Measurements from ENCODE around the gene BMAL1.

Gene BMAL1

DNA sequence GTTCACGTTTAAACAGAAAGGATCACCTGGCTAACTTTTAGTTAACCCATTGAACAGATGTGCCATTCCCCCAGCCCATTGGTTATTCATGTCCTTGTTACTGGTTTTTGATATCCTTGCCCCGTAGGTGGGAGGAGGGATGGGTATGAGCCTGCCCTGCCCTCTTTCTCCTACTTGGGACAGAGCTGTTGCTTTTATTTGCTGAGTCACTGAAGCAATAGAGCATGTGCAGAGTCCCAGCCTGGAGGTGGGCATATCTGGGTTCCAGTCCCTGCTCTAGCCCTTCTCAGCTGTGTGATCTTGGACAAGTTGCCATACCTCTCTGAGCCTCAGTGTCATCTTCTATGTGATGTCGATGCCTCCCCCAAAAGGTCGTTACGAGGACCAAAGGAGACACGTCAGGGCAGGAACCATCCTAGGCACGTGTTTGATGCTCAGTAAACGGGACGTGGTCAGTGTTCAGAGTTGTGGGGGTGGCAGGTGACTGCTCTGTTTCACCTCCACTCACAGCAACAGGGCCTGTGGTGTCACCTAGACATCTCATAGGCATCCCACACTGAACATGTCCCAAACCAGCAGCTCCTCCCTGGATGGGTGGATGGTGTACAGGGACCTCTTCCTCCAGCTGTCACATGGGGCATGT is 61.0 kb downstream of the BMAL1 start:
- Histone ChIP-seq H3K4me2 (ENCODE audit: low read length) (peak overlapping the region; percentile 78), H3K4me3 (ENCODE audit: low read length) (peak overlapping the region; percentile 63), H3K4me1 (ENCODE audit: control insufficient read depth, insufficient read depth, low read length) (peaks cover 61% of the 10 kb centered on the region)

GRCh38 chr11:13339195-13340153 is 61.9 kb downstream of the BMAL1 start:
- Histone ChIP-seq H3K27me3 (ENCODE audit: control insufficient read depth, insufficient read depth, low read length) (no peaks in the 10 kb centered on the region), H3K36me3 (ENCODE audit: insufficient read depth, low read length) (no peaks in the 10 kb centered on the region), H3K4me2 (ENCODE audit: low read length) (peak overlapping the region; percentile 78), H3K4me3 (ENCODE audit: low read length) (peak overlapping the region; percentile 63), H3K9me3 (replicated peaks; ENCODE audit: low read length) (no peaks in the 10 kb centered on the region), H3K9ac (ENCODE audit: low read depth, low read length) (peak overlapping the region; percentile 42), H3K4me1 (ENCODE audit: control insufficient read depth, insufficient read depth, low read length) (peaks cover 52% of the 10 kb centered on the region)

More for the DNA sequence above, 61.0 kb downstream of the BMAL1 start:
- Histone ChIP-seq H3K9me3 (replicated peaks; ENCODE audit: low read length) (no peaks in the 10 kb centered on the region), H3K9ac (ENCODE audit: low read depth, low read length) (peak overlapping the region; percentile 75), H3K27me3 (ENCODE audit: control insufficient read depth, insufficient read depth, low read length) (no peaks in the 10 kb centered on the region), H3K36me3 (ENCODE audit: insufficient read depth, low read length) (no peaks in the 10 kb centered on the region)

DNA sequence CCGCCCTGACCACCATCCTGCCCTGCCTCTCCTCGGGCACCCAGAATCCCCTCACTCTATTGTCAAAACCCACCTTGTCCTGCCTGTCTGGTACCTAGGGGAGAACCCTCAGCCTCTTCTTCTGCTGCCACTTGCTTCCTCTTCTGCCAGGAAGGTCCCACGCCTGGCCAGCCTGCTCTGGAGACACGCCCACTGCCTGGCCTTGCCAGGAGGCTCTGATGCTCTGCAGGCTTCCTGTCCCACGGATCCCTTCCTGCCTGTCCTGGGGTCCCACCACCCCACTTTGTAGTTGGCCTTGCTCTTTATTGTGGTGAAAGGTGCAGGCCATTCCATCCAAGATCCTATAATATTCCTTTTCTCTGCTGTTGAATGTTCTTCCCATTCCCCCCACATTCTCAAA is 63.4 kb downstream of the BMAL1 start:
- H3K36me3 ChIP-seq (ENCODE audit: insufficient read depth, low read length), result no peaks in the 10 kb centered on the region
- no peak overlapping the region for H3K9ac ChIP-seq (ENCODE audit: low read depth, low read length)
- no peaks in the 10 kb centered on the region for H3K9me3 ChIP-seq (replicated peaks; ENCODE audit: low read length)

DNA sequence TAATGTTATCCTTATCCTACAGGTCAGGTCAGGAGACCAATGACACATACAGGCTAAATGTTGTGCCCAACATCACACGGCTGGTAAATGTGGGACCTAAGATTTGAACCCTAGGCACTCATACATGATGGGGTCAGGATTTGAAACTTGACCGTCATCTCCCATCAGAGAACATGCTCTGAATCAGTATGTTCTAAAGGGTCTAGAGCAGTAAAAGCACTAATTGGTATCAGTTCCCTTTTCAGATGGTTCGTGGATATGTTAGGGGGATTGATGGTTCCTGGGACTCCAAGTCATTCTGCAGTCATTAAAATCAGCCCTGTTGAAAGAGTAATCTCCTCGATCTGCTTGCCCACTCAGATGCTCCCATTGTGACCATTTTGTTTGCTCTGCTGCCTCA is 65.5 kb downstream of the BMAL1 start:
- Histone ChIP-seq H3K36me3 (ENCODE audit: insufficient read depth, low read length) (no peaks in the 10 kb centered on the region), H3K4me2 (ENCODE audit: low read length) (no peak overlapping the region), H3K9ac (ENCODE audit: low read depth, low read length) (no peak overlapping the region), H3K4me1 (ENCODE audit: control insufficient read depth, insufficient read depth, low read length) (peaks cover 20% of the 10 kb centered on the region), H3K9me3 (replicated peaks; ENCODE audit: low read length) (no peaks in the 10 kb centered on the region), H3K4me3 (ENCODE audit: low read length) (no peak overlapping the region), H3K27me3 (ENCODE audit: control insufficient read depth, insufficient read depth, low read length) (no peaks in the 10 kb centered on the region)

More for the DNA sequence above, 63.4 kb downstream of the BMAL1 start:
- Histone ChIP-seq H3K4me2 (ENCODE audit: low read length) (no peak overlapping the region), H3K4me1 (ENCODE audit: control insufficient read depth, insufficient read depth, low read length) (peaks cover 36% of the 10 kb centered on the region), H3K27me3 (ENCODE audit: control insufficient read depth, insufficient read depth, low read length) (no peaks in the 10 kb centered on the region), H3K4me3 (ENCODE audit: low read length) (no peak overlapping the region)

GRCh38 chr11:13343931-13344717 is 66.5 kb downstream of the BMAL1 start:
- Histone ChIP-seq H3K4me1 (ENCODE audit: control insufficient read depth, insufficient read depth, low read length) (peaks cover 9% of the 10 kb centered on the region), H3K4me3 (ENCODE audit: low read length) (no peak overlapping the region), H3K36me3 (ENCODE audit: insufficient read depth, low read length) (no peaks in the 10 kb centered on the region)

GRCh38 chr11:13344818-13345217 is 67.2 kb downstream of the BMAL1 start:
- Histone ChIP-seq H3K27me3 (ENCODE audit: control insufficient read depth, insufficient read depth, low read length) (no peaks in the 10 kb centered on the region), H3K9ac (ENCODE audit: low read depth, low read length) (no peak overlapping the region), H3K36me3 (ENCODE audit: insufficient read depth, low read length) (no peaks in the 10 kb centered on the region)

More at GRCh38 chr11:13343931-13344717, 66.5 kb downstream of the BMAL1 start:
- H3K9ac ChIP-seq (ENCODE audit: low read depth, low read length), result no peak overlapping the region
- no peaks in the 10 kb centered on the region for H3K9me3 ChIP-seq (replicated peaks; ENCODE audit: low read length)
- H3K27me3 ChIP-seq (ENCODE audit: control insufficient read depth, insufficient read depth, low read length), result no peaks in the 10 kb centered on the region
- no peak overlapping the region for H3K4me2 ChIP-seq (ENCODE audit: low read length)

GRCh38 chr11:13346470-13346869 is 68.9 kb downstream of the BMAL1 start:
- Histone ChIP-seq H3K4me3 (ENCODE audit: low read length) (no peak overlapping the region), H3K9ac (ENCODE audit: low read depth, low read length) (no peak overlapping the region), H3K27me3 (ENCODE audit: control insufficient read depth, insufficient read depth, low read length) (no peaks in the 10 kb centered on the region), H3K36me3 (ENCODE audit: insufficient read depth, low read length) (peaks cover 5% of the 10 kb centered on the region), H3K4me2 (ENCODE audit: low read length) (no peak overlapping the region), H3K9me3 (replicated peaks; ENCODE audit: low read length) (no peaks in the 10 kb centered on the region), H3K4me1 (ENCODE audit: control insufficient read depth, insufficient read depth, low read length) (no peaks in the 10 kb centered on the region)

More at GRCh38 chr11:13344818-13345217, 67.2 kb downstream of the BMAL1 start:
- no peaks in the 10 kb centered on the region for H3K9me3 ChIP-seq (replicated peaks; ENCODE audit: low read length)
- peaks cover 2% of the 10 kb centered on the region for H3K4me1 ChIP-seq (ENCODE audit: control insufficient read depth, insufficient read depth, low read length)
- no peak overlapping the region for H3K4me2 ChIP-seq (ENCODE audit: low read length)
- no peak overlapping the region for H3K4me3 ChIP-seq (ENCODE audit: low read length)

DNA sequence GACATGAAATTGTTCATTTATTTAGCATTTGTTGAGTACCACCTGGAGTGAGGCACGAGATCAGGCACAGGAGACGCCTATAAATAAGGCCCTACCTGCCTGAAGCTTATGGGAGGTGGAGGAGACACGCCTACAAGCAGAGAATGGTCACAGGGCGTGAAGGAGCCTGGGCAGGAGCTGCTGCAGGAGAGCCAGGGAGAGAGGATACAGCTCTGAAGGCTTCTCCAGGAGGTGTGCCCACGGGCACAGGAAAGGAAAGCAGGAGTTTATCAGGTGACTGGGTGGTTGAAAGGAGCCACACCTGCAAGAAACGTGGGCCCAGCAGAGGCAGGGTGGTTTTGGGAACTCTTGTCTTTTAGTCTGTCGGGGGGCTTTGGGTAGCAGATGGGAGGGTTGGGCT is 70.3 kb downstream of the BMAL1 start:
- Histone ChIP-seq H3K9me3 (replicated peaks; ENCODE audit: low read length) (no peaks in the 10 kb centered on the region), H3K4me1 (ENCODE audit: control insufficient read depth, insufficient read depth, low read length) (no peaks in the 10 kb centered on the region), H3K36me3 (ENCODE audit: insufficient read depth, low read length) (peaks cover 5% of the 10 kb centered on the region), H3K27me3 (ENCODE audit: control insufficient read depth, insufficient read depth, low read length) (no peaks in the 10 kb centered on the region), H3K9ac (ENCODE audit: low read depth, low read length) (no peak overlapping the region), H3K4me3 (ENCODE audit: low read length) (no peak overlapping the region), H3K4me2 (ENCODE audit: low read length) (no peak overlapping the region)

DNA sequence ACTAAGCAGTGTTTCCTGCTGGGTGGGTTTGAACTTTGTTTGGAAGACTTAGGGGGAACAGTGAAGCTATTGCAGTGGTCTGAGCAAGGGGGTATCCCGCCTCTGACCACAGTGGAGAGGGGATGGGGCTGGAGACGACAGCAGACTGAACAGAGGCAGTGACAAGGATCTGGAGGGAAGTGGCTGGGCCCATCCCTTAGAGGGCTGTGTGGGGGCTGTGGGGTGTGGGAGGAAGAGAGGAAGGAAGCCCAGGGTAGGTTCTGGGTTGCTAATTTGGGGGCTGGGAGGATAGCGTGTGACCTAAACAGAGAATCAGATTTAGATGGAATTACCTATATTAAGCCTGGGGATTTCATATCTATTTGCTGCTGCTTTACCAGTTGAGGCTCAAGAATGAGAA is 70.7 kb downstream of the BMAL1 start:
- Histone ChIP-seq H3K4me3 (ENCODE audit: low read length) (no peak overlapping the region), H3K27me3 (ENCODE audit: control insufficient read depth, insufficient read depth, low read length) (no peaks in the 10 kb centered on the region), H3K4me2 (ENCODE audit: low read length) (no peak overlapping the region), H3K9me3 (replicated peaks; ENCODE audit: low read length) (no peaks in the 10 kb centered on the region), H3K9ac (ENCODE audit: low read depth, low read length) (no peak overlapping the region), H3K36me3 (ENCODE audit: insufficient read depth, low read length) (peaks cover 10% of the 10 kb centered on the region), H3K4me1 (ENCODE audit: control insufficient read depth, insufficient read depth, low read length) (no peaks in the 10 kb centered on the region)

- Histone ChIP-seq H3K36me3 (ENCODE audit: insufficient read depth, low read length) (peaks cover 10% of the 10 kb centered on the region), H3K9ac (ENCODE audit: low read depth, low read length) (no peak overlapping the region)
Measured at GRCh38 chr11:13349046-13349445, 71.5 kb downstream of the BMAL1 start.

GRCh38 chr11:13349581-13349980 is 72.0 kb downstream of the BMAL1 start:
- H3K36me3 ChIP-seq (ENCODE audit: insufficient read depth, low read length), result peaks cover 15% of the 10 kb centered on the region

More at GRCh38 chr11:13349046-13349445, 71.5 kb downstream of the BMAL1 start:
- Histone ChIP-seq H3K27me3 (ENCODE audit: control insufficient read depth, insufficient read depth, low read length) (no peaks in the 10 kb centered on the region), H3K4me3 (ENCODE audit: low read length) (no peak overlapping the region), H3K4me1 (ENCODE audit: control insufficient read depth, insufficient read depth, low read length) (no peaks in the 10 kb centered on the region), H3K9me3 (replicated peaks; ENCODE audit: low read length) (no peaks in the 10 kb centered on the region), H3K4me2 (ENCODE audit: low read length) (no peak overlapping the region)

More at GRCh38 chr11:13349581-13349980, 72.0 kb downstream of the BMAL1 start:
- Histone ChIP-seq H3K9ac (ENCODE audit: low read depth, low read length) (no peak overlapping the region), H3K4me1 (ENCODE audit: control insufficient read depth, insufficient read depth, low read length) (no peaks in the 10 kb centered on the region), H3K4me3 (ENCODE audit: low read length) (no peak overlapping the region), H3K9me3 (replicated peaks; ENCODE audit: low read length) (no peaks in the 10 kb centered on the region), H3K27me3 (ENCODE audit: control insufficient read depth, insufficient read depth, low read length) (no peaks in the 10 kb centered on the region), H3K4me2 (ENCODE audit: low read length) (no peak overlapping the region)
